ENCODE measurements around the gene NFX1. TPM values are rescaled to one million over a fixed set of nuclear protein-coding genes. Genes with fewer than 3 reads are reported as not detected.
A peak's percentile ranks its signal among the peaks of the same experiment; 100 is the strongest.

NFX1 gene
- total and polyA plus RNA-seq, 9 of the 15 experiments (the other 6 are each of a cell fraction or from before 2014, with no cell fraction given) = 8.8 to 38.9 (median 26.8) TPM

GRCh38 chr9:33416996-33417395 lies 126.7 kb downstream of the NFX1 start:
- Histone ChIP-seq H3K36me3 (ENCODE audit: control insufficient read depth, insufficient read depth, low read length) (no peaks in the 10 kb centered on the region), H3K9me3 (replicated peaks; ENCODE audit: control insufficient read depth, insufficient read depth, low read depth, low read length) (no peaks in the 10 kb centered on the region), H3K27me3 (ENCODE audit: control insufficient read depth in 2 of 2, insufficient read depth in 2 of 2, low read length in 2 of 2) (no peaks in the 10 kb centered on the region), H3K27ac (ENCODE audit: extremely low read depth, low read depth, low read length) (no peak overlapping the region), H3K4me3 (no peak overlapping the region), H2AFZ (ENCODE audit: low read depth, low read length) (no peak overlapping the region), H3K9ac (ENCODE audit: insufficient read depth in 1 of 2, low read depth in 2 of 2, low read length in 2 of 2) (no peak overlapping the region), H4K20me1 (replicated peaks; ENCODE audit: control insufficient read depth, insufficient read depth, low read length) (no peaks in the 10 kb centered on the region), H3K9me1 (ENCODE audit: control insufficient read depth, insufficient read depth, low read length) (no peaks in the 10 kb centered on the region), H3K4me2 (ENCODE audit: insufficient read depth, low read length) (no peak overlapping the region), H3K4me1 (replicated peaks in 1 of 2; ENCODE audit: control insufficient read depth in 2 of 2, insufficient read depth in 2 of 2, low read length in 2 of 2) (peaks cover 19 to 32% of the 10 kb centered on the region in 2 experiments; a peak in 4 of 5 replicates), H3K79me2 (ENCODE audit: control insufficient read depth, insufficient read depth, low read length) (no peaks in the 10 kb centered on the region)
- in situ Hi-C loops (cut with MboI) = no loop called here
- TF ChIP-seq MEF2A (IDR thresholded peaks at IDR 0.05; ENCODE audit: control insufficient read depth, low read depth, low read length) = no peak
- TF ChIP-seq GATAD2B (IDR thresholded peaks at IDR 0.05; ENCODE audit: borderline replicate concordance) = no peak
- no peak for TF ChIP-seq SNIP1 (IDR thresholded peaks at IDR 0.05; ENCODE audit: low read depth)
- CTCF ChIA-PET (ENCODE audit: low intra/inter-chr PET ratio) = interaction anchor here (0.6 kb wide), 1 partner anchor 835 kb away, joined by 3 read pairs; no protein-coding TSS in a partner anchor
- BruUV-seq (replicated peaks) = no TSS peak
- 17% methylated on average over 3 of the region's 5 CpGs for WGBS (ENCODE audit: insufficient coverage, low coverage, missing lambda C conversion rate)
- DNase-seq (ENCODE audit: extremely low read depth in 1 of 4, low spot score in 3 of 4) = no peak
- no peak for ATAC-seq
- intact Hi-C loops (cut with micrococcal nuclease) = loop anchor here (5.0 kb wide), 1 partner anchor 35 kb away; no protein-coding TSS in a partner anchor
- FAIRE-seq = no peak
- POLR2A ChIA-PET = no interaction called here

GRCh38 chr9:33418090-33418489 lies 127.8 kb downstream of the NFX1 start:
- H4K20me1 ChIP-seq (replicated peaks; ENCODE audit: control insufficient read depth, insufficient read depth, low read length) = no peaks in the 10 kb centered on the region
- no peaks in the 10 kb centered on the region for H3K27me3 ChIP-seq (ENCODE audit: control insufficient read depth in 2 of 2, insufficient read depth in 2 of 2, low read length in 2 of 2)
- in situ Hi-C loops (cut with MboI) = no loop called here
- peak overlapping the region in 1 of 2 experiments; percentile 26; a peak in 2 of 4 replicates for H3K9ac ChIP-seq (ENCODE audit: insufficient read depth in 1 of 2, low read depth in 2 of 2, low read length in 2 of 2)
- no peaks in the 10 kb centered on the region for H3K9me3 ChIP-seq (replicated peaks; ENCODE audit: control insufficient read depth, insufficient read depth, low read depth, low read length)
- no peak for DNase-seq (ENCODE audit: extremely low read depth in 1 of 4, low spot score in 3 of 4)
- WGBS (ENCODE audit: insufficient coverage, low coverage, missing lambda C conversion rate) = 48% methylated on average over 5 of the region's 8 CpGs
- peaks cover 19 to 32% of the 10 kb centered on the region in 2 experiments; a peak in 4 of 5 replicates for H3K4me1 ChIP-seq (replicated peaks in 1 of 2; ENCODE audit: control insufficient read depth in 2 of 2, insufficient read depth in 2 of 2, low read length in 2 of 2)
- no peak for FAIRE-seq
- no peak overlapping the region for H3K4me2 ChIP-seq (ENCODE audit: insufficient read depth, low read length)
- BruUV-seq (replicated peaks) = no TSS peak
- intact Hi-C loops (cut with micrococcal nuclease) = loop anchor here (5.0 kb wide), 1 partner anchor 34 kb away; no protein-coding TSS in a partner anchor
- ATAC-seq = no peak
- no peaks in the 10 kb centered on the region for H3K79me2 ChIP-seq (ENCODE audit: control insufficient read depth, insufficient read depth, low read length)
- H3K36me3 ChIP-seq (ENCODE audit: control insufficient read depth, insufficient read depth, low read length) = no peaks in the 10 kb centered on the region
- H3K9me1 ChIP-seq (ENCODE audit: control insufficient read depth, insufficient read depth, low read length) = no peaks in the 10 kb centered on the region
- POLR2A ChIA-PET = interaction anchor here (0.6 kb wide), 1 partner anchor 480 kb away, joined by 3 read pairs; no protein-coding TSS in a partner anchor
- H3K27ac ChIP-seq (ENCODE audit: extremely low read depth, low read depth, low read length) = no peak overlapping the region
- no peak overlapping the region for H2AFZ ChIP-seq (ENCODE audit: low read depth, low read length)
- H3K4me3 ChIP-seq = no peak overlapping the region
- CTCF ChIA-PET (ENCODE audit: low intra/inter-chr PET ratio) = no interaction called here
- TF ChIP-seq CLOCK (CRISPR knock-in tag; IDR thresholded peaks at IDR 0.05; ENCODE audit: borderline replicate concordance) = no peak
- TF ChIP-seq POLR3G (IDR thresholded peaks at IDR 0.05; ENCODE audit: extremely low read depth, insufficient read length, insufficient replicate concordance) = no peak
- TF ChIP-seq THAP12 (CRISPR knock-in tag; IDR thresholded peaks at IDR 0.05) = no peak
- TF ChIP-seq SIN3B (IDR thresholded peaks at IDR 0.05; ENCODE audit: low read depth) = no peak
- TF ChIP-seq PTRF (tag; IDR thresholded peaks at IDR 0.05) = no peak
- TF ChIP-seq DDX20 (tag; IDR thresholded peaks at IDR 0.05; ENCODE audit: low read depth) = no peak
- no peak for TF ChIP-seq ARID2 (IDR thresholded peaks at IDR 0.05)
- no peak for TF ChIP-seq SP1 (CRISPR knock-in tag; IDR thresholded peaks at IDR 0.05)
- TF ChIP-seq TARDBP (IDR thresholded peaks at IDR 0.05) = no peak

All from K562 (cell line).